ENCODE data around the gene NTN5.

Gene NTN5

DNA sequence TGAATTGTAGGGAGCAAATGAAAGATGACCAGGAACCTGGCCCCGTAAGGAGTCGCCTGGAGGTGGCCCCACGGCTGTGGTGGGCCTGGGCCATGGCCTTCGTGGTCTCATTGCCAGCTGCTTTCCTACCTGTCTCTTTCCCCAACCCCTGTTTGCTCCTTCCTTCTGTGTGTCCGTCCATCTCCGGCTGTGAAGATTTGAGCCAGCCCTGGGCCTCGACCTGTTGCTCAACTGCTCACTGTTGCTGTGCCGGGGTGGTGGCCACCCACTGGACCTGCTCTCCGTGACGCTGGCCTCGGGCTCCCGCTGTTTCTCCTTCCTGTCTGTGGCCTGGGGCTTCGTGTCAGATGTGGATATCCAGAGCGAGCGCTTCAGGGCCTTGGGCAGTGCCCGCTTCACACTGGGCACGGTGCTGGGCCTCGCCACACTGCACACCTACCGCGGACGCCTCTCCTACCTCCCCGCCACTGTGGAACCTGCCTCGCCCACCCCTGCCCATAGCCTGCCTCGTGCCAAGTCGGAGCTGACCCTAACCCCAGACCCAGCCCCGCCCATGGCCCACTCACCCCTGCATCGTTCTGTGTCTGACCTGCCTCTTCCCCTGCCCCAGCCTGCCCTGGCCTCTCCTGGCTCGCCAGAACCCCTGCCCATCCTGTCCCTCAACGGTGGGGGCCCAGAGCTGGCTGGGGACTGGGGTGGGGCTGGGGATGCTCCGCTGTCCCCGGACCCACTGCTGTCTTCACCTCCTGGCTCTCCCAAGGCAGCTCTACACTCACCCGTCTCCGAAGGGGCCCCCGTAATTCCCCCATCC lies 44.1 kb downstream of the NTN5 start:
- DNase-seq = no peak

DNA sequence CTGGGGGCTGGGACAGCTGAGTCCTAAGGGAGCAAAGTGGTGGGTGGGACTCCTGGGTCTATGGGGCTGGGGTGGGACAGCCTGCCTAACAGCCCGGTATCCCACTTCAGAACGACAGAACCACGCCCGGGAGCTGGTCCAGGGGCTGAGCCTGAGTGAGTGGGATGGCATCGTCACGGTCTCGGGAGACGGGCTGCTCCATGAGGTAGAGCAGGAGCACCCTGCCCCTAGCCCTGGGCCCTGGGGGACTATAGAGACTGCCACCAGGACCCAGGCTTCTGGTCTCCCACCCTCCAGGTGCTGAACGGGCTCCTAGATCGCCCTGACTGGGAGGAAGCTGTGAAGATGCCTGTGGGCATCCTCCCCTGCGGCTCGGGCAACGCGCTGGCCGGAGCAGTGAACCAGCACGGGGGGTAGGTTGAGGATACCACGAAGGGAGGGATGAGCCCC lies 44.9 kb downstream of the NTN5 start:
- no peak for DNase-seq

DNA sequence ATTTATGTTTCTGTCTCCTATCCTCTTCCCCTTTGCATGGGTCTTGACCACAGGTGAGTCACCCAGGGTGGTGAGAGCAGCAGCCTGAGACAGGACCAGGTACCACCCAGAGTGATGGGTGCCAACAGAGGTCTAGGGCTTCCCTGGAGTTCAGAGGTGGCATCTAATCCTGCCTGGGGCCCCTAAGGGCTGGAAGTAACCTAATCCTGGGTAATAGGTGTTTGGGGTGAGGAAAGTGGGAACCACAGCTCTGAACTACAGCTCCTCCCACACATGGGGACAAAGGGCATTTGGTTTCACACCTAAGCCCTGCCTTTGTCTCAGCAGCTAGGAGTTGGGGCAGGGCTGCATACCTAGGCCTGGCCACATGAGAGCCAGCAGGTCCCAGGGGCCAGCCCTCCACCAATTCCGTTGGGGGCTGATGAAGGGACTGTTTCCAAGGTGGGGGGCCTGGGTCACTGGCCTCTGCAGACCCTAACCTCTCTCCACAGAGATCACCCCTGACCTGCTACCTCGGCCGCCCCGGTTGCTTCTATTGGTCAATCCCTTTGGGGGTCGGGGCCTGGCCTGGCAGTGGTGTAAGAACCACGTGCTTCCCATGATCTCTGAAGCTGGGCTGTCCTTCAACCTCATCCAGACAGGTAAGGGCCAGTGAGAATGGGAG lies 45.5 kb downstream of the NTN5 start:
- DNase-seq = no peak

GRCh38 chr19:48625891-48626327 lies 46.9 kb downstream of the NTN5 start:
- DNase-seq = no peak

- no peak for DNase-seq
These were observed 47.8 kb downstream of the NTN5 start for GRCh38 chr19:48624791-48625723.

DNA sequence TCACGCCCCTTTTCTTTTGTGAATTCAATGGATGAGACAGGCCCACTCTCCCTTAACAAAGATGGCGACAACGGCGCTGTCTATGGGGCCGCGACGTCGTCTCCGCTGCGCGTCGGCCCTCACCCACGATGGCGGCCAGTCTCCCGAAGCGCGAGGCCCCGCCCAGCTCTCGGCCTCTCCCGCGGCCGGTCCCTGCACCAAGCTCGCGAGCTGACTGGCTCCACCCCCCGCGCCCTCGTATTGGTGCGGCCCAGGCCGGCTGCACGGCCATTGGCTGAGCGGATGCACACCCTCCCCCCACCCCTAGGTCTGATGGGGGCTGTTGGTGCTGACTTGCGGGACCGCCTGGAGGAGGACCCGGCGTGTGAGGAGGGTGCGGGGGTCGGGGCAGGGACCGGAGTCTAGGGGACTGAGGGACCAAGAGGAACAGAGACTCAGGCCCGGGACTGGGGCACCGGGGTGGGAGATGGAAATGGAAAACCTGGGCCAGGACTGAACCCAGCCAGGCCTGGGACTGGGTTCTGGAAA lies 48.7 kb downstream of the NTN5 start:
- DNase-seq = peak; percentile 97 to 98

- no peak for DNase-seq
These were observed 49.2 kb downstream of the NTN5 start for GRCh38 chr19:48623556-48624066.

- no peak for DNase-seq
These were observed 52.9 kb downstream of the NTN5 start for GRCh38 chr19:48619692-48620585.

DNA sequence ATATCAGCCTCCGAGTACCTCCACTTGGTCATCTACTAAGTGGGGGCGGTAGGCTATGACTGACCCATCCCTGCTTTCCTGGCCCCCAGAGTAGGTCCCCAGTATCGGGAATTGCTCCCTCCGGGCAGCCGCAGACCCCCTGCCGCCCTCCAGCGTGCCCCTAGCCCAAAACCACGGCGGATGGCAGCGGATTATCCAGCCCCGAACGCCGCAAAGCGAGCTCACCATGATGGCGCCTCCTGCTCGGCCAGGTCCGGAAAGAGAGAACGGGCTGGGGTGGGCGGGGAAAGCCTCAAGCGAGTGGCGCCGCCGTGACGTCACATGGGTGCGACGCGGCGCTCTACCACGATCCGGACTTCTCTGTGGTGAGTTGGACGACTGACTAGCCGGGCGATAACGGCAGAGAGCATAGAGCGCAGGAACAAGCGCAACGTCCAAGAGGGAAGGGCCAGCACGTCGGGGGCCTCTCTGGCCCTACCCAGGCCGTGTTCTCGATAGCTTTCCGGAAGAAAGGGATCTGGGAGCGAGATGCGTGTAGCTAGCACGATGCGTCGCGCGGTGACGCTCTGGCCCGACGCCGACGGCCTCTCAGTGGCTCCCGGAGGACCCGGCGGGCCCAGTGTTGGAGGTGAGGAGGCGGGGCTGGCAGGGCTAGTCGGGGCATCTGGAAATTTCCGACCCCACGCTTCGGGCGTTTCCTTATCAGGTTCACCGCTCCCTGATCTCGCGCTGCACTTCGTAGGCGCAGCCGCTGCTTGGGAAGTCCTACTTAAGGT lies 53.7 kb downstream of the NTN5 start, which contains the start of the genes RPL18 and SPHK2:
RPL18 (minus strand) TSS at position 263 of the 776 bp plus-strand sequence; CDS start at position 228, 35 bp downstream.
SPHK2 (plus strand) TSS at position 591 of the 776 bp plus-strand sequence. CDS start 1,009 bp downstream, outside the sequence.
- DNase-seq = peak; percentile 98 to 99

DNA sequence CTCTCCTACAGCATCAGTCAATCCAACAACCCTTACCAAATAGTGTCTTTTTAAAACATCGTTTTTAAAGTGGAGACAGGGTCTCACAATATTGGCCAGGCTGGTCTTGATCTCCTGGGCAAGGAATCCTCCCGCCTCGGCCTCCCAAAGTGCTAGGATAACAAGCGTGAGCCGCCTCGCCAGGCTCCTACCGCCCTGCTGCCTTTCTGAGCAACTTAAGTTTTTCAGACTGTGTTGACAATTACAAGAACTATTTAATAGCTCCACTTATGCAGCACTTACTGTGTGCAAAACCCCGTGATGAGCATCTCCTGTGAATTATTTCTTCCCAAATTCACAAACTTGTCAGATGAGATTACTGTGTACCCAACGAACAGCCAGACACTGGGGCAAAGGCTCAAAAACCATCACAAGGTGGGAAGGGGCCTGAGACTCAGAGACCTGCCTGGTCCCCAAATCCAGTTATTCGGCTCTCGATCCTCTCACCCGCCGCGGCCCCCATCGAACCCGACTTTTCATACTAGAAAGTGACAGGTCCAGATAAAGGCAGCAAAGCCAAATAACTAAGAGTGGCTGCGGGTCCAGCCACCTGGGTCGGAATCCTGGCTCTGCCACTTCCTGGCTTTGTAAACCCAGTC lies 54.4 kb downstream of the NTN5 start:
- DNase-seq = no peak

- no peak for DNase-seq
These were observed 55.5 kb downstream of the NTN5 start for GRCh38 chr19:48617146-48617937.

DNA sequence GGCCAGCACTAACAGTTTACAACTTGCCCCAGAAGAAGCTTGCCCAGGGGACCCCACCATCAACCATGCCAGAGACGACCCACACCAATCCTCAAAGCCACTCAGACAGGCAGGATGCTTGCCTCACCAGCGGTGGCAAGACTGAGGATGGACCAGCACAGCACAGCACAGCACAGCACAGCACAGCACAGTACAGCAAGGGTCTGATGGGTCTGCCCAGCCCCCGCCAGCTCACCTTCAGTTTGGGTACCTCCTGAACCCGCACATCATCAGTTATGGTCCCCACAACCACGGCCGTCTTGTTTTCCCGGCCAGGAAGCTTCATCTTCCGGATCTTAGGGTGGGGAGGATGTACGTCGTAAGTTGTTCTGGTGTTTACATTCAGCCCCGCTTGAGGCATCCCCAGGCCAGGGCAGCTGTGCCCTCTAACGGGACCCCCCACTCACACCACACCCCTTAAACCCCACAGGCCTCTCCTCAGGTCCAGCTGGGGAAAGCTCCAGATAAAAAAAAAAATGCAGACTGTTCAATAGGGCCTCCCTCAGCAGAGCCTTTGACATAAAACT lies 56.2 kb downstream of the NTN5 start:
- no peak for DNase-seq

DNA sequence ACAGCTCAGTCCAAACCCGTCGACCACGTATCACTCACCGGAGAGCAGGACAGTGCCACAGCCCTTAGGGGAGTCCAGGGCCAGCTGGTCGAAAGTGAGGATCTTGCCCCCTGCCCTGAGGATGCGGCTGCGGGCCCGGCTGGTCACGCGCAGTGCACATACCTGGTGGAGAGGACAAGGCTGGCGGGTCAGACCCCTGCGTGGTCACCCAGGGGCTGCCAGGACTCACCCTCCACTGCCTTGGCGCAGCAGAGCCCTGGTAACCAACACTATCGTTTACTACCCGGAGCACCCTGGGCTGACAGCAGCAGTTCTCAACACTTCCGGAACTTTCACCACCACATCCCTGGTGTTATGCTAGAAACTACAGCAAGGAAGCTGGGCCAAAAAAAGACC lies 56.8 kb downstream of the NTN5 start:
- DNase-seq = peak in 1 of 2 donors; percentile 33

DNA sequence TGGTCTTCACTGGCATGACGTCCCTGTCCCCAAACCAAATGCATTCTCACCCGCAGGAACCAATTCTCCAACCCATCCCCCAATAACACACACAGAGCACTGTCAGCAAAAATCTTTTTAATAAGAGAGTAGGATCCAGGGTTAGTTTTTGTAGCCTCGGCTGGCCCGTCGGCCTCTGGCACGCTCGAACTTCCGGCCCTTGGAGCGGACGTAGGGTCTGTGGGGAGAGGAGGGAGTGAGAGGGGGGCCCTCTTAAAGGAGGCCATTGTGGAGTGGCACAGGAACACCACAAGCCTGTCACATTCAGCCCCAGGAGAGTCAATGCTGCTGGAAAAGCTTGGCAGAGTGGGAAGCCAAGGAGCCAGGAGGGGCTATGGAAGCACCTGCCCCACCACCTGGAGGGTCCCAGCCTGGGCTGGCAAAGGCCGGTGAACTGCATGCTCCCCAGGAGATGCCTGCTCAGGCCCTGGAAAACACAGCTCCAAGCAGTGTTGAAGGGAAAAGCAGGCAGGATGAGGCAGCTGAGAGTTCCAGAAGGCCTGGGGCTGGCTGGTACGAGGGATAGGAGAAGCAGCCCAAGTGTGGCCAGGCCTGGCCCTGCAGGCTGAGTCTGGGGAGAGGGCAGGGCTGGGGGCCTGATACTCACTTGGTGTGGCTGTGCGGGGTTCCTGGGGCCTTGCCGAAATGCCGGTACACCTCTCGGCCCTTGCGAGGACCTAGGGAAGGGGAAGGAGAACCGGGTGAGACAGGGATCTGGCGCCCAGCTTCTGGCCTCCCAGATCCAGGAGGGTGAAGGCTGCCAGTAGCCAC lies 57.4 kb downstream of the NTN5 start:
- no peak for DNase-seq

GRCh38 chr19:48614436-48615230 lies 58.2 kb downstream of the NTN5 start, which contains the start of gene FAM83E:
Gene FAM83E, minus strand, starts transcription at chr19:48615076. Its CDS starts 1,704 bp downstream, at chr19:48613372.
- DNase-seq = no peak

DNA sequence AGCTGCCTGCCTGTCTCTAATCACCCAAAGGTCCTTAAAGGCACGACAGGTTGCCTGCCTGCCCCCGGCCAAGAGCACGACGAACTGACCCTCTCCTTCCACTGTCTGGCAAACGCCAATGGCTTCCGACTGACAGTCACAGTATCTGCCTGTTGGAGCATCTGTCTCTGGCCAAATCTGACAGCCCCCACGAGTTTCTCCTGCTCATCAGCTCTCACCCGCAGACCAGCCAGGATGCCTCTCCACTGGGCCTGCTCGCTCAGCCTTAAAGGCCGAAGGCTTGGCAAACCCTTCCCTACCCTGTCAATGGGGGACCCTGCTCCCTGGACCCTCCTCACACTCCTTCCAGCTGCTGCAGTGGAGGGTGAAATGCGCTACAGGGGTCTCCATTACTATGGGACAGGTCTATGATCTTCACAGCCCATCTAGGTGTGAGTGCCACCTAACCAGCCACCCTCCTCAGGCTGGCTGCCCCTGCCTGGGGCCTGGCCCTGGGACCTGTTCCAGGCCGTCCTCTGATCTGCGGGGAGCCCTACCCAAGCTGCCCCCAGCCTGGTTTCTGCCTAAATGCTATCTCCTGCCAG lies 58.9 kb downstream of the NTN5 start:
- no peak for DNase-seq

Data from CD4-positive, alpha-beta T cell treated with Interleukin-4 for 1 hour (primary cell).